ENCODE data around the gene PHGDH. TPM values are rescaled to one million over a fixed set of nuclear protein-coding genes. Genes with fewer than 3 reads are reported as not detected.

The PHGDH gene
- total RNA-seq, 1 experiment from 2014 or later = 82.0 TPM

DNA sequence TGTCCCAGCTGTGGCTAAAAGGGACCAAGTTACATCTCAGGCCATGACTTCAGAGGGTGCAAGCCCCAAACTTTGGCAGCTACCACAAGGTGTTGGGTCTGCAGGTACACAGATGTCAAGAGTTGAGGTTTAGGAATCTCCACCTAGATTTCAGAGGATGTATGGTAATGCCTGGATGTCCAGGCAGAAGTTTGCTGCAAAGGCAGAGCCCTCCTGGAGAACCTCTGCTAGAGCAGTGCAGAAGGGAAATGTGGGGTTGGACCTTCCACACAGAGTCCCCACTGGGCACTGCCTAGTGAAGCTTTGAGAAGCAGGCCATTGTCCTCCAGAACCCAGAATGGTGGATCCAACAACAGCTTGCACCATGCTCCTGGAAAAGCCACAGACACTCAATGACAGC, 10.1 kb upstream of the PHGDH start:
- ATAC-seq (no peak), DNase-seq (ENCODE audit: low read depth, low spot score) (no peak)
- Histone ChIP-seq H3K36me3 (ENCODE audit: control insufficient read depth, insufficient read depth, low read length) (no peaks in the 10 kb centered on the region), H3K4me3 (ENCODE audit: low read depth in 2 of 2, low read length in 2 of 2) (no peak overlapping the region), H3K27me3 (ENCODE audit: control insufficient read depth, insufficient read depth, low read length) (peaks cover 16% of the 10 kb centered on the region), H3K9me3 (ENCODE audit: control insufficient read depth, insufficient read depth, low read depth, low read length) (no peaks in the 10 kb centered on the region; the same call in 1 of the 2 replicates), H3K27ac (ENCODE audit: low read length) (no peak overlapping the region), H3K4me1 (ENCODE audit: control insufficient read depth, insufficient read depth, low read length) (no peaks in the 10 kb centered on the region)
- intact Hi-C loops (cut with micrococcal nuclease; ENCODE audit: unreplicated experiment) (no loop called here), in situ Hi-C loops (cut with HindIII; ENCODE audit: low pct_unique_long_range_greater_than_20kb, low sequenced_read_pairs) (no loop called here)
- no peak for TF ChIP-seq POLR2AphosphoS5 (IDR thresholded peaks at IDR 0.05; ENCODE audit: low read depth, low read length)
- TF ChIP-seq SIN3A (IDR thresholded peaks at IDR 0.05; ENCODE audit: borderline replicate concordance, insufficient read depth, low read depth, low read length) = no peak
- TF ChIP-seq, protein P1, sequence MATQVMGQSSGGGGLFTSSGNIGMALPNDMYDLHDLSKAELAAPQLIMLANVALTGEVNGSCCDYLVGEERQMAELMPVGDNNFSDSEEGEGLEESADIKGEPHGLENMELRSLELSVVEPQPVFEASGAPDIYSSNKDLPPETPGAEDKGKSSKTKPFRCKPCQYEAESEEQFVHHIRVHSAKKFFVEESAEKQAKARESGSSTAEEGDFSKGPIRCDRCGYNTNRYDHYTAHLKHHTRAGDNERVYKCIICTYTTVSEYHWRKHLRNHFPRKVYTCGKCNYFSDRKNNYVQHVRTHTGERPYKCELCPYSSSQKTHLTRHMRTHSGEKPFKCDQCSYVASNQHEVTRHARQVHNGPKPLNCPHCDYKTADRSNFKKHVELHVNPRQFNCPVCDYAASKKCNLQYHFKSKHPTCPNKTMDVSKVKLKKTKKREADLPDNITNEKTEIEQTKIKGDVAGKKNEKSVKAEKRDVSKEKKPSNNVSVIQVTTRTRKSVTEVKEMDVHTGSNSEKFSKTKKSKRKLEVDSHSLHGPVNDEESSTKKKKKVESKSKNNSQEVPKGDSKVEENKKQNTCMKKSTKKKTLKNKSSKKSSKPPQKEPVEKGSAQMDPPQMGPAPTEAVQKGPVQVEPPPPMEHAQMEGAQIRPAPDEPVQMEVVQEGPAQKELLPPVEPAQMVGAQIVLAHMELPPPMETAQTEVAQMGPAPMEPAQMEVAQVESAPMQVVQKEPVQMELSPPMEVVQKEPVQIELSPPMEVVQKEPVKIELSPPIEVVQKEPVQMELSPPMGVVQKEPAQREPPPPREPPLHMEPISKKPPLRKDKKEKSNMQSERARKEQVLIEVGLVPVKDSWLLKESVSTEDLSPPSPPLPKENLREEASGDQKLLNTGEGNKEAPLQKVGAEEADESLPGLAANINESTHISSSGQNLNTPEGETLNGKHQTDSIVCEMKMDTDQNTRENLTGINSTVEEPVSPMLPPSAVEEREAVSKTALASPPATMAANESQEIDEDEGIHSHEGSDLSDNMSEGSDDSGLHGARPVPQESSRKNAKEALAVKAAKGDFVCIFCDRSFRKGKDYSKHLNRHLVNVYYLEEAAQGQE (IDR thresholded peaks at IDR 0.05; ENCODE audit: insufficient read depth in 1 of 2, low read depth in 2 of 2, low read length in 1 of 2) = no peak
- TF ChIP-seq, protein P2, sequence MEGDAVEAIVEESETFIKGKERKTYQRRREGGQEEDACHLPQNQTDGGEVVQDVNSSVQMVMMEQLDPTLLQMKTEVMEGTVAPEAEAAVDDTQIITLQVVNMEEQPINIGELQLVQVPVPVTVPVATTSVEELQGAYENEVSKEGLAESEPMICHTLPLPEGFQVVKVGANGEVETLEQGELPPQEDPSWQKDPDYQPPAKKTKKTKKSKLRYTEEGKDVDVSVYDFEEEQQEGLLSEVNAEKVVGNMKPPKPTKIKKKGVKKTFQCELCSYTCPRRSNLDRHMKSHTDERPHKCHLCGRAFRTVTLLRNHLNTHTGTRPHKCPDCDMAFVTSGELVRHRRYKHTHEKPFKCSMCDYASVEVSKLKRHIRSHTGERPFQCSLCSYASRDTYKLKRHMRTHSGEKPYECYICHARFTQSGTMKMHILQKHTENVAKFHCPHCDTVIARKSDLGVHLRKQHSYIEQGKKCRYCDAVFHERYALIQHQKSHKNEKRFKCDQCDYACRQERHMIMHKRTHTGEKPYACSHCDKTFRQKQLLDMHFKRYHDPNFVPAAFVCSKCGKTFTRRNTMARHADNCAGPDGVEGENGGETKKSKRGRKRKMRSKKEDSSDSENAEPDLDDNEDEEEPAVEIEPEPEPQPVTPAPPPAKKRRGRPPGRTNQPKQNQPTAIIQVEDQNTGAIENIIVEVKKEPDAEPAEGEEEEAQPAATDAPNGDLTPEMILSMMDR (IDR thresholded peaks at IDR 0.05) = no peak
- ChIA-PET CTCF (no interaction called here), POLR2A (no interaction called here)
- BruUV-seq (replicated peaks) = no TSS peak

DNA sequence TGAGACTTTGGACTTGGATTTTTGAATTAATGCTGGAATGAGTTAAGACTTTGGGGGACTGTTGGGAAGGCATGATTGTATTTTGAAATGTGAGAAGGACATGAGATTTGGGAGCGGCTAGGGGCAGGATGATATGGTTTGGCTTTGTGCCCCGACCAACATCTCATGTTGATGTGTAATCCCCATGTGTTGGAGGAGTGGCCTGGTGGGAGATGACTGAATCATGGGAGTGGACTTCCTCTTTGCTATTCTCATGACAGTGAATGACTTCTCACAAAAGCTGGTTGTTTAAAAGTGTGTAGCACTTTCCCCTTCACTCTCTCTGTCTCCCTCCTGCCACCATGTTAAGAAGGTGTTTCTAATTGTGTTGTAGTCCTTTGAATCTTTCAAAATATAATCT, 9.3 kb upstream of the PHGDH start:
- intact Hi-C loops (cut with micrococcal nuclease; ENCODE audit: unreplicated experiment) = no loop called here
- DNase-seq (ENCODE audit: low read depth, low spot score) = no peak
- Histone ChIP-seq H3K9me3 (ENCODE audit: control insufficient read depth, insufficient read depth, low read depth, low read length) (no peaks in the 10 kb centered on the region; the same call in 1 of the 2 replicates), H3K36me3 (ENCODE audit: control insufficient read depth, insufficient read depth, low read length) (no peaks in the 10 kb centered on the region), H3K4me3 (ENCODE audit: low read depth in 2 of 2, low read length in 2 of 2) (no peak overlapping the region), H3K27me3 (ENCODE audit: control insufficient read depth, insufficient read depth, low read length) (peaks cover 16% of the 10 kb centered on the region), H3K27ac (ENCODE audit: low read length) (no peak overlapping the region), H3K4me1 (ENCODE audit: control insufficient read depth, insufficient read depth, low read length) (no peaks in the 10 kb centered on the region)
- CTCF ChIA-PET = no interaction called here
- POLR2A ChIA-PET = no interaction called here
- TF ChIP-seq, protein P1 (IDR thresholded peaks at IDR 0.05; ENCODE audit: insufficient read depth in 1 of 2, low read depth in 2 of 2, low read length in 1 of 2) = no peak
- TF ChIP-seq TCF7L2 (IDR thresholded peaks at IDR 0.05; ENCODE audit: low read depth, low read length) = no peak
- no peak for ATAC-seq
- BruUV-seq (replicated peaks) = no TSS peak
- in situ Hi-C loops (cut with HindIII; ENCODE audit: low pct_unique_long_range_greater_than_20kb, low sequenced_read_pairs) = no loop called here
